ENCODE measurements around the gene RFPL2. TPM values are rescaled to one million over a fixed set of nuclear protein-coding genes. Genes with fewer than 3 reads are reported as not detected.
"Not testable (repeated sequence)": the region's sequence is repeated elsewhere in the genome, so short reads cannot be mapped to it uniquely, and the experiment has no call there.

RFPL2 gene
- polyA plus RNA-seq, 3 donors = 0.36 to 1.3 (median 0.94) TPM

GRCh38 chr22:32158712-32159533, 46.0 kb downstream of the RFPL2 start, which contains the start of gene C22orf42:
Gene C22orf42 (minus strand): TSS chr22:32159303. CDS start chr22:32159215, 88 bp downstream.
- WGBS (ENCODE audit: insufficient coverage) = 92% methylated on average over 10 of the region's 12 CpGs
- intact Hi-C loops (cut with micrococcal nuclease) = no loop called here
- Histone ChIP-seq H3K36me3 (replicated peaks in 1 of 2; ENCODE audit: control insufficient read depth in 1 of 2, insufficient read depth in 2 of 2, low read length in 2 of 2) (no peaks in the 10 kb centered on the region), H3K4me3 (replicated peaks in 1 of 3; ENCODE audit: low read depth in 2 of 3, low read length in 3 of 3) (no peak within 1 kb of the TSS), H3K9ac (ENCODE audit: insufficient read depth, low read length, poor library complexity, severe bottlenecking) (no peak within 1 kb of the TSS), H3K9me3 (replicated peaks in 1 of 2; ENCODE audit: control insufficient read depth in 1 of 2, insufficient read depth in 1 of 2, low read length in 2 of 2) (no peaks in the 10 kb centered on the region), H3K79me2 (ENCODE audit: insufficient read depth, low read length) (no peaks in the 10 kb centered on the region), H3K4me1 (ENCODE audit: control insufficient read depth in 1 of 2, insufficient read depth in 2 of 2, low read length in 2 of 2) (peaks cover 4 to 5% of the 10 kb centered on the region in 2 donors), H3K27ac (ENCODE audit: low read depth in 1 of 2, low read length in 2 of 2) (no peak within 1 kb of the TSS), H2AFZ (ENCODE audit: insufficient read depth, low read depth, low read length, poor library complexity, severe bottlenecking) (no peak within 1 kb of the TSS), H4K20me1 (ENCODE audit: insufficient read depth, low read length) (no peaks in the 10 kb centered on the region), H3K4me2 (replicated peaks; ENCODE audit: extremely low read depth, low read length, poor library complexity, severe bottlenecking) (no peak within 1 kb of the TSS), H3K27me3 (ENCODE audit: control insufficient read depth in 2 of 2, insufficient read depth in 2 of 2, low read length in 2 of 2) (no peaks in the 10 kb centered on the region)
- no peak for TF ChIP-seq CTCF (IDR thresholded peaks at IDR 0.05)
- Mint-ChIP-seq H3K27me3 (ENCODE audit: low read depth in 3 of 3) (peaks cover 0 to 4% (median 0%) of the 10 kb centered on the region in 3 donors), H3K9me3 (no peaks in the 10 kb centered on the region), H3K27ac (peak within 1 kb of the TSS in 1 of 7 donors; percentile 44), H3K4me1 (peaks cover 4% of the 10 kb centered on the region), H3K36me3 (no peaks in the 10 kb centered on the region), H3K4me3 (no peak within 1 kb of the TSS)
- DNase-seq = no peak

GRCh38 chr22:32157632-32158031, 47.2 kb downstream of the RFPL2 start:
- H3K4me2 ChIP-seq (replicated peaks; ENCODE audit: extremely low read depth, low read length, poor library complexity, severe bottlenecking); H3K9me3 ChIP-seq (replicated peaks in 1 of 2; ENCODE audit: control insufficient read depth in 1 of 2, insufficient read depth in 1 of 2, low read length in 2 of 2); H3K36me3 Mint-ChIP-seq; H3K4me3 ChIP-seq (replicated peaks in 1 of 3; ENCODE audit: low read depth in 2 of 3, low read length in 3 of 3); H3K4me1 ChIP-seq (ENCODE audit: control insufficient read depth in 1 of 2, insufficient read depth in 2 of 2, low read length in 2 of 2); DNase-seq; H3K9ac ChIP-seq (ENCODE audit: insufficient read depth, low read length, poor library complexity, severe bottlenecking); H3K27ac ChIP-seq (ENCODE audit: low read depth in 1 of 2, low read length in 2 of 2); H3K27me3 ChIP-seq (ENCODE audit: control insufficient read depth in 2 of 2, insufficient read depth in 2 of 2, low read length in 2 of 2); H3K4me3 Mint-ChIP-seq; H3K36me3 ChIP-seq (replicated peaks in 1 of 2; ENCODE audit: control insufficient read depth in 1 of 2, insufficient read depth in 2 of 2, low read length in 2 of 2); H4K20me1 ChIP-seq (ENCODE audit: insufficient read depth, low read length); H3K27ac Mint-ChIP-seq; H3K9me3 Mint-ChIP-seq; H2AFZ ChIP-seq (ENCODE audit: insufficient read depth, low read depth, low read length, poor library complexity, severe bottlenecking); H3K79me2 ChIP-seq (ENCODE audit: insufficient read depth, low read length); H3K4me1 Mint-ChIP-seq; intact Hi-C loops (cut with micrococcal nuclease); H3K27me3 Mint-ChIP-seq (ENCODE audit: low read depth in 3 of 3): not testable (repeated sequence)
- WGBS (ENCODE audit: insufficient coverage) = no CpG with 5 or more reads among the region's 5 CpGs

- 95% methylated on average over 4 of the region's 4 CpGs for WGBS (ENCODE audit: insufficient coverage)
- H3K4me2 ChIP-seq (replicated peaks; ENCODE audit: extremely low read depth, low read length, poor library complexity, severe bottlenecking); H3K4me3 Mint-ChIP-seq; H3K79me2 ChIP-seq (ENCODE audit: insufficient read depth, low read length); H3K36me3 Mint-ChIP-seq; intact Hi-C loops (cut with micrococcal nuclease); DNase-seq; H3K27me3 ChIP-seq (ENCODE audit: control insufficient read depth in 2 of 2, insufficient read depth in 2 of 2, low read length in 2 of 2); H2AFZ ChIP-seq (ENCODE audit: insufficient read depth, low read depth, low read length, poor library complexity, severe bottlenecking); H3K9ac ChIP-seq (ENCODE audit: insufficient read depth, low read length, poor library complexity, severe bottlenecking); H3K27me3 Mint-ChIP-seq (ENCODE audit: low read depth in 3 of 3); H3K36me3 ChIP-seq (replicated peaks in 1 of 2; ENCODE audit: control insufficient read depth in 1 of 2, insufficient read depth in 2 of 2, low read length in 2 of 2); H4K20me1 ChIP-seq (ENCODE audit: insufficient read depth, low read length); H3K27ac Mint-ChIP-seq; H3K9me3 Mint-ChIP-seq; H3K4me3 ChIP-seq (replicated peaks in 1 of 3; ENCODE audit: low read depth in 2 of 3, low read length in 3 of 3); H3K27ac ChIP-seq (ENCODE audit: low read depth in 1 of 2, low read length in 2 of 2); H3K9me3 ChIP-seq (replicated peaks in 1 of 2; ENCODE audit: control insufficient read depth in 1 of 2, insufficient read depth in 1 of 2, low read length in 2 of 2): not testable (repeated sequence)
- peaks cover 21% of the 10 kb centered on the region for H3K4me1 Mint-ChIP-seq
- peaks cover 23 to 28% of the 10 kb centered on the region in 2 donors for H3K4me1 ChIP-seq (ENCODE audit: control insufficient read depth in 1 of 2, insufficient read depth in 2 of 2, low read length in 2 of 2)
These were observed 50.1 kb downstream of the RFPL2 start for GRCh38 chr22:32154727-32155126.

GRCh38 chr22:32151641-32152040, 53.2 kb downstream of the RFPL2 start:
- Histone ChIP-seq H3K27ac (ENCODE audit: low read depth in 1 of 2, low read length in 2 of 2) (peak overlapping the region; percentile 73 to 82), H3K4me1 (ENCODE audit: control insufficient read depth in 1 of 2, insufficient read depth in 2 of 2, low read length in 2 of 2) (peaks cover 35 to 40% of the 10 kb centered on the region in 2 donors), H3K4me3 (replicated peaks in 1 of 3; ENCODE audit: low read depth in 2 of 3, low read length in 3 of 3) (peak overlapping the region in 1 of 3 experiments; percentile 41), H3K4me2 (replicated peaks; ENCODE audit: extremely low read depth, low read length, poor library complexity, severe bottlenecking) (peak overlapping the region; percentile 31)
- H3K27me3 ChIP-seq (ENCODE audit: control insufficient read depth in 2 of 2, insufficient read depth in 2 of 2, low read length in 2 of 2); H3K9me3 ChIP-seq (replicated peaks in 1 of 2; ENCODE audit: control insufficient read depth in 1 of 2, insufficient read depth in 1 of 2, low read length in 2 of 2); H3K9ac ChIP-seq (ENCODE audit: insufficient read depth, low read length, poor library complexity, severe bottlenecking); H2AFZ ChIP-seq (ENCODE audit: insufficient read depth, low read depth, low read length, poor library complexity, severe bottlenecking); H3K27me3 Mint-ChIP-seq (ENCODE audit: low read depth in 3 of 3); intact Hi-C loops (cut with micrococcal nuclease); H3K36me3 ChIP-seq (replicated peaks in 1 of 2; ENCODE audit: control insufficient read depth in 1 of 2, insufficient read depth in 2 of 2, low read length in 2 of 2); H3K79me2 ChIP-seq (ENCODE audit: insufficient read depth, low read length); H3K36me3 Mint-ChIP-seq; H4K20me1 ChIP-seq (ENCODE audit: insufficient read depth, low read length): not testable (repeated sequence)
- 25% methylated on average over 4 of the region's 6 CpGs for WGBS (ENCODE audit: insufficient coverage)
- DNase-seq = peak; percentile 54 to 82 (median 73)
- Mint-ChIP-seq H3K27ac (peak overlapping the region; percentile 86 to 97 (median 93)), H3K4me3 (peak overlapping the region in 1 of 2 donors; percentile 30), H3K4me1 (peaks cover 33% of the 10 kb centered on the region), H3K9me3 (peaks cover 3 to 12% (median 9%) of the 10 kb centered on the region in 7 donors)

Data from CD14-positive monocyte (primary cell).